Neural crest cell (in vitro differentiated cells): ENCODE measurements around the gene IL4R. TPM values are rescaled to one million over a fixed set of nuclear protein-coding genes. Genes with fewer than 3 reads are reported as not detected.

Experiments
- DNase-seq: peaks from one replicate; pipeline ENCODE4 v3.0.0; 2021; ENCODE audit warnings: low read depth, mixed read lengths, low spot score
- H3K27ac Mint-ChIP-seq: one replicate; pipeline ENCODE4 v1.8.0; 2021; ENCODE audit warnings: mild to moderate bottlenecking, mixed read lengths; ENCODE audit not compliant: unreplicated experiment
- H3K27me3 Mint-ChIP-seq: 2 replicates; pipeline ENCODE4 v1.8.0; 2021; ENCODE audit warnings: low read depth, mild to moderate bottlenecking, mixed read lengths
- H3K36me3 Mint-ChIP-seq: 2 replicates; pipeline ENCODE4 v1.8.0; 2021; ENCODE audit warnings: low read depth, mild to moderate bottlenecking, mixed read lengths
- H3K4me1 Mint-ChIP-seq: 2 replicates; pipeline ENCODE4 v1.8.0; 2021; ENCODE audit warnings: mixed read lengths
- H3K4me3 Mint-ChIP-seq: one replicate; pipeline ENCODE4 v1.8.0; 2021; ENCODE audit warnings: mild to moderate bottlenecking, mixed read lengths
- H3K9me3 Mint-ChIP-seq: 2 replicates; pipeline ENCODE4 v1.8.0; 2021; ENCODE audit warnings: mixed read lengths
- total RNA-seq: library from RNA; stranded (reverse); gene quantifications from 2 replicates; pipeline ENCODE4 v1.2.1, GENCODE V29; 2021
- TF ChIP-seq, protein P1 (sequence below): fragments of 200-600 bp; sonication (generic); conservative IDR thresholded peaks from 2 replicates; pipeline ENCODE4 v1.5.0; 2021; ENCODE audit warnings: antibody characterized with exemption, mild to moderate bottlenecking

Gene IL4R
- total RNA-seq, 1 donor from 2014 or later = 11.2 TPM

DNA sequence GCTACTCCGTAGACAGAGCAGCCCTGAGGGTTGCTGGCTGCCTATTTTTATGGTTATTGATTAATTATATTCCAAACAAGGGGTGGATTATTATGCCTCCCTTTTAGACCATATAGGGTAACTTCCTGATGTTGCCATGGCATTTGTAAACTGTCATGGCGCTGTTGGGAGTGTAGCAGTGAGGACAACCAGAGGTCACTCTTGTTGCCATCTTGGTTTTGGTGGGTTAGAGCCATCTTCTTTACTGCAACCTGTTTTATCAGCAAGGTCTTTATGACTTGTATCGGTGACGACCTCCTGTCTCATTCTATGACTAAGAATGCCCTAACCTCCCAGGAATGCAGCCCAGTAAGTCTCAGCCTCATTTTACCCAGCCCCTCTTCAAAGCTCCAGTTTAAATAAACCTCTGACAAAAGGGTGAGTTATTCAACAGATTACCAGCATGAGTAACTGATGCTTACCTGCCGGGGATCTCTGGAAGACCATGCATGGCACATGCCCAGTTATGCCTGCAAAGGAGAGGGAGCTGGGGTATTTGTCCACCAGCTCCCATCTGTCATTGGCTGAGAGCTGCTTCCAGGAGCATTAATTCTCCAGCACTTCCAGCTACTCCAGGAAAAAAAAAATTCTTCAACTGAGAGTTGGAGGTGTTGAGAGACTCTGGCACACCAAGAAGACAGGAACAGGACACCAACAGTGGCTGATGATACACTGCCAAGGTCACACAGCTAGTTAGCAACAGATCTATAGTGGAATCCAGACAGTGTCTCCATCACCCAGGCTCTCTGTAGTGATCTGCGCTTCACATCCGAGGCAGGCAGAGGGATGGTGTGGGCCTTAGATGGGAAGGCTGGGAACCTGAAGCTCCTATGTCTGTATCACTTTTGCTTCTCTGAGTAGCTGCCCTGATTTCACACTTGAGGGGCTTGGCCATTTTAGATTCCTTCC, 51.6 kb downstream of the IL4R start:
- DNase-seq = no peak
- Mint-ChIP-seq H3K9me3 (no peaks in the 10 kb centered on the region), H3K27ac (no peak overlapping the region), H3K27me3 (no peaks in the 10 kb centered on the region), H3K4me1 (peaks cover 7% of the 10 kb centered on the region), H3K36me3 (no peaks in the 10 kb centered on the region), H3K4me3 (no peak overlapping the region)
- TF ChIP-seq, protein P1, sequence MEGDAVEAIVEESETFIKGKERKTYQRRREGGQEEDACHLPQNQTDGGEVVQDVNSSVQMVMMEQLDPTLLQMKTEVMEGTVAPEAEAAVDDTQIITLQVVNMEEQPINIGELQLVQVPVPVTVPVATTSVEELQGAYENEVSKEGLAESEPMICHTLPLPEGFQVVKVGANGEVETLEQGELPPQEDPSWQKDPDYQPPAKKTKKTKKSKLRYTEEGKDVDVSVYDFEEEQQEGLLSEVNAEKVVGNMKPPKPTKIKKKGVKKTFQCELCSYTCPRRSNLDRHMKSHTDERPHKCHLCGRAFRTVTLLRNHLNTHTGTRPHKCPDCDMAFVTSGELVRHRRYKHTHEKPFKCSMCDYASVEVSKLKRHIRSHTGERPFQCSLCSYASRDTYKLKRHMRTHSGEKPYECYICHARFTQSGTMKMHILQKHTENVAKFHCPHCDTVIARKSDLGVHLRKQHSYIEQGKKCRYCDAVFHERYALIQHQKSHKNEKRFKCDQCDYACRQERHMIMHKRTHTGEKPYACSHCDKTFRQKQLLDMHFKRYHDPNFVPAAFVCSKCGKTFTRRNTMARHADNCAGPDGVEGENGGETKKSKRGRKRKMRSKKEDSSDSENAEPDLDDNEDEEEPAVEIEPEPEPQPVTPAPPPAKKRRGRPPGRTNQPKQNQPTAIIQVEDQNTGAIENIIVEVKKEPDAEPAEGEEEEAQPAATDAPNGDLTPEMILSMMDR = no peak

DNA sequence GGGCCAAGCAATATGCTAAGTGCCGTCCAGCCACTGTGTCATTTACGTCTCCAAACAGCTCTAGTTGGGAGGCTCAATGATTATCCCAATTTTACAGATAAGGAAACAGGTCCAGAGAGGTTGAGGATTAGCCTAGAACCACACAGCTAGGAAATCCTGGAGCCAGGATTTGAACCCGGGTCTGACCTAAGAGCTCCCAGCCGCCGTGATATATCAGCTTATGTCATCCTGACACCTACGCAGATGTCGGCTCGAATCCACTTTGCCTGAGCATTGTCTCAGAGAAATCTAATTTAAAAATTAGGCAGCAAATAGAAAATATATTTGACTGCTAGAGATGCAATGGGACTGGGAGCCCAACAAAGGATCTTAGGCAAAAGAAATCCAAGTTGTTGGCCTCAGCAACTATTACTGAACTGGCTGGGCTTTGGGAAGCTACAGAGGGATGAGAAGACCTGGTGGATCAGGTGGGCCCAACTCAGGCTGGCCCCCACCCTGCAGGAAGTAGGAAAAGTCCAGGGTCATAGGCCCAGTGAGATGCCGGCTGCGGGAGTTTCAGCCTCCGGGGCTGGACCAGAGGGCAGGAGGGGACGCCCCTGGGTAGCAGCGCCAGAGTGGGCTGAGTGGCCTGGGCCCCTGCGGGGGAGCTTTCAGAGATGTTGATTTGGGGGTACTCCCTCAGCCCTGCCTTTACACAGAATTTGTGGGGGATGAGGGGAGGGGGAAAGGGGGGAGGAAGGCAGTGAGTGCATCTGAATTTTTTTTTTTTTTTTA, 53.1 kb downstream of the IL4R start:
- H3K36me3 Mint-ChIP-seq = no peaks in the 10 kb centered on the region
- no peak overlapping the region for H3K4me3 Mint-ChIP-seq
- H3K27ac Mint-ChIP-seq = no peak overlapping the region
- peaks cover 5% of the 10 kb centered on the region for H3K4me1 Mint-ChIP-seq
- TF ChIP-seq, protein P1 = no peak
- no peak for DNase-seq
- no peaks in the 10 kb centered on the region for H3K27me3 Mint-ChIP-seq
- no peaks in the 10 kb centered on the region for H3K9me3 Mint-ChIP-seq

DNA sequence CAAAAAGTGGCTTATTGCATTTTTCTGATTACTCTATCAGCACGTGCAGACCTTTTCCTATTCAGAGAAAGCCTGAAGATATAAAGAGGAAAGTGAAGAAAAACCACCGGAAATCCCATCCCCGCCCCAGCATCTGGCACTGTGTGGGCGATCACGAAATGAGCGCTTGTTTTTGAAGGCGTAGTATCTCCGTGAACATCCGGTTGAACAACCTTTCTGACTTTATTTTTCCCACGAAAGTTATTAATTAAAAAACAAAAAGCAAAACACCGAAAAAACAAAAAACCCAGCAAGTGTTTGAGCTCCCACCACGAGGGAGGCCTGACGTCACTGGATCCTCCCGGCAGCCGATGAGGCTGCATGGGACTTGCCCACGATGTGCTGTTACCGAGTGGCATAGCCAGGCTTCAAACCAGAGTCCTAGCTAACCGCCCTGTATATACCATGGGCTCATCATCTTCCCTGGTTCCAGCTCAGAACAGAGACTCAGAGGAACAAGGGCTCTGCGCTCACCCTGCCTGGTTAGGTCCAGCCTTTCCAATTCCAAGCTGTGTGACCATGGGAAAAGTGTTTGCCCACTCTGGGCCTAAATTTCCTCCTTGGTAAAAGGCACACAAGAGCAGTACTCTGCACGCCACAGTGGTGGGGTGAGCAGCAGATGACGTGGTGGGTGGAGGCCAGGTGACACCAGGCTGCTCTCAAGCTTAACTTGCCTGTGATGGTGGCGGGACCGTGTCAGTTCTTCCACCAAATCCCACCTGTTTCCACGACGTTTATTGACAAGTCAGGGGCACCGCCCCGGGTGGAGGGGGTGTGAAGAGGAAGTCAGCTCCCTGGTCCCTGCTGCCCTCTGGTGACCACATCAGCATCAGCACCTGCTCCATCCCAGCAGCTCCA, 53.9 kb downstream of the IL4R start:
- Mint-ChIP-seq H3K4me3 (no peak overlapping the region), H3K27ac (no peak overlapping the region), H3K4me1 (no peaks in the 10 kb centered on the region), H3K27me3 (no peaks in the 10 kb centered on the region), H3K9me3 (no peaks in the 10 kb centered on the region), H3K36me3 (no peaks in the 10 kb centered on the region)
- peak; percentile 52 for DNase-seq
- TF ChIP-seq, protein P1 = peak; percentile 79

DNA sequence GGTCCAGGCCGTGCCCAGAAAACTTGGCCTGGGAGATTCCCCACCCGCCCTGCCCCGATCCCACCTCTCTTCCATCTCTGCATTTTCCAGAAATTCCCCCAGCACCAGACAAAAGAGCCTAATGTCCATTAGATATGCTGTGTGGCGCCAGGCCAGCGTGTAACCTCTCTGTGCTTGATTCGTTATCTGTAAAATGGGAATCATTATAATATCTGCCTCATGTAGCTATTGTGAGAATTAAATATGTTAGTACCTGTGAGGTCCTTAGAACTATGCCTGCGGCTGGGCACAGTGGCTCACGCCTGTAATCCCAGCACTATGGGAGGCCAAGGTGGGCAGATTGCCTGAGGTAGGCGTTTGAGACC, 54.6 kb downstream of the IL4R start:
- no peak for DNase-seq
- no peak overlapping the region for H3K4me3 Mint-ChIP-seq
- H3K27ac Mint-ChIP-seq = no peak overlapping the region
- H3K9me3 Mint-ChIP-seq = no peaks in the 10 kb centered on the region
- no peaks in the 10 kb centered on the region for H3K36me3 Mint-ChIP-seq
- no peaks in the 10 kb centered on the region for H3K4me1 Mint-ChIP-seq
- TF ChIP-seq, protein P1 = no peak
- no peaks in the 10 kb centered on the region for H3K27me3 Mint-ChIP-seq

DNA sequence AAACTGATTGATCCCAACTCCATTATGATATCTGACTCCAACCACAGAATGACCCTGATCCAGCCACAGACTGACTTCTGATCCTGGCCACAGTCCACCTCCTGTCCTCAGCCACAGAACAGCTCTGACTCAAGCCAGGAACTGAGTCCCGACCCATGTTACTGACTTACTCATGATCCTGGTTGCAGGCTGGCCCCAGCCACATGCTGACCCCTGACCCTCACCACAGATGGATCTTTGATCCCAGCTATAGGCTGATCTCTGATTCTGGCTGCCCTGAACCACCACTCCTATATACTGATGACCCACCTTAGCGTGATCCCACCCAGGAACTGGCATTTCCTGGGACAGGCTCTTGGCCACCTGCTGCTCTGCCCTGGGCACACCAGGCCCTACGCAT, 56.0 kb downstream of the IL4R start:
- Mint-ChIP-seq H3K9me3 (no peaks in the 10 kb centered on the region), H3K27ac (no peak overlapping the region), H3K4me1 (no peaks in the 10 kb centered on the region), H3K36me3 (no peaks in the 10 kb centered on the region), H3K4me3 (no peak overlapping the region), H3K27me3 (no peaks in the 10 kb centered on the region)
- no peak for DNase-seq
- TF ChIP-seq, protein P1 = no peak
